GOT3 (cell line): Measurements from ENCODE around the gene IL27RA.

ENCODE experiments used
- DNase-seq: peaks from one replicate; lab custom pipeline; 2025; ENCODE audit warnings: mixed read lengths; lab: John Stamatoyannopoulos, UW

IL27RA gene

GRCh38 chr19:14031719-14032480 lies at the start of gene IL27RA:
TSS of gene IL27RA (plus strand) at chr19:14031762. CDS start at chr19:14031873, 111 bp downstream.
- DNase-seq = no peak

DNA sequence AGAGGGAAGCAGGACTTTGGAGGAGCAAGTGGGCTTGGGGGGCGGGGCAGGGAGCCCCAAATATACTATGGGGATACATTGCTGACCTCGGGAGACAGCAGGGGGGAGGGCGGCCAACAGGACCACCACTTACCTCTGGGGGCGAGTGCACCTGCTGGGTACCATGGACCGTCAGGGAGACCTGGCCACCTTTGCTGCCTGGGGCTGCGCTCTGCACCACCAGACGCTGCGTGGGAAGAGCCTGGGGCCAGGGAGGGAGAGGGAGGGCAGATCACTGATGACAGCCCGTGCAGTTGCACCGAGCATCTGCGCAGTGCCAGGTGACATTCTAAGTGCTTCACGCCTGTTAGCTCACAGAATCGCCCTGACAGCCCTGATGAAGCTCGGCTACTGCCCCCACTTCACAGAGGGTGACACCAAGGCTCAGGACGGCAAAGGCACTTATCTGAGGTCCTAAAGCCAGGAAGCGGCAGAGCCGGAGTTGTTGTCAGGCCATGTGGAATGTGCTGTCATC lies 49.5 kb upstream of the IL27RA start:
- DNase-seq = no peak

- DNase-seq = no peak
Measured at GRCh38 chr19:13982773-13983172, 48.8 kb upstream of the IL27RA start.

DNA sequence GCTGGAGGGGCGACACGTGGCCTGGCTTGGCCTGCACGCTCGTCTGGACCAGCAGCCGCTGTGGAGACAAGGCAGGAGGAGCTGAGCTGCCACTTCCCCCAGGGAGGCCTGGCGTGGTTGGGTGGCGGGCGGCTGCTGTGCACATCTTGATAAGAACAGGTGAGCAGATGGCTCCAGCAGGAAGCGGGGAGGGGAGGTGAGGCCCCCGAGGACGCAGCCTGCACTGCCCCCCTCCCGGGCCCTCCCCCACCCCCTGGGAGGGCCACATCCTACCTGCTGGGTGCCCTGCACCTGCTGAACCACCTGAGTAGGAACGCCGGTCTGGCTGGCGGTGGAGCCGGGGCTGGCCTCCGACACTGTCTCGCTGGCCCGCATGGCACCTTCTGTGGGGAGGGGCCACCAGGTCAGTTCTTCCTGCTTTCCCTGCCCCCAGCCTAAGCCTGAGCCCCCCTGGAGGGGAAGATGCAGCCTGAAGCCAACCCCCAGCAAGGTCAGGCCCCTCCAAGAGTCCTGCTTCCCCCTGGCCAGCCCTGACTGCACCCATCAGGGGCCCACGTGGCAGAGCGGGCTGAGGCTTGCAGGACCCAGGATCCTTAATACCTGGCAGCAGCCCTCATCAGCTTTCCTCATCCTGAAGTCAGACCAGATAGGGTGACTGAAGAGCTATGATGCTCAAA lies 48.2 kb upstream of the IL27RA start:
- DNase-seq = no peak

DNA sequence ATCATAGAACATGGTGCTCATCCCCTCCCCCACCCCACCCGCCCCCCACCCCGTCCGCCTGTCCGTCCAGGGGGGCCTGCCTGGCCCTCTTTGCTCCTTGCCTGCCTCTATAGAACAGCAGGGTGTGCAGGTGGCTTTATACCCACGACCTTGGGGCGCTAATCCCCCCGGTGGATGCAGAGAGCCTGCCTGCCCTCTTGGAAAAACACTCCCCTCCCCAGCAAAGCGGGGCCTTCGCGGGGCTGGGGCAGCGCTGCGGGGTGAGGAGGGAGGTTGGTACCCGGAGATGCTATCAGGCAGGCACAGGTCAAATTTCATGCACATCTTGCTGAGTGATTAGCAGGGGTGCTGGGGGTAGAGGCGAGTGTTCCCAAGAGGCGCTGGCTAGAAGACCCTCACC lies 47.4 kb upstream of the IL27RA start:
- no peak for DNase-seq

GRCh38 chr19:13984875-13985741 lies 46.5 kb upstream of the IL27RA start:
- DNase-seq = no peak

GRCh38 chr19:13985771-13986347 lies 45.7 kb upstream of the IL27RA start:
- DNase-seq = no peak

- DNase-seq = no peak
Measured at GRCh38 chr19:13986348-13986904, 45.1 kb upstream of the IL27RA start.

- DNase-seq = no peak
Measured at GRCh38 chr19:13987101-13987890, 44.3 kb upstream of the IL27RA start.

- DNase-seq = no peak
Measured at GRCh38 chr19:13989487-13989886, 42.1 kb upstream of the IL27RA start.

- DNase-seq = no peak
Measured at GRCh38 chr19:13990085-13990484, 41.5 kb upstream of the IL27RA start.

DNA sequence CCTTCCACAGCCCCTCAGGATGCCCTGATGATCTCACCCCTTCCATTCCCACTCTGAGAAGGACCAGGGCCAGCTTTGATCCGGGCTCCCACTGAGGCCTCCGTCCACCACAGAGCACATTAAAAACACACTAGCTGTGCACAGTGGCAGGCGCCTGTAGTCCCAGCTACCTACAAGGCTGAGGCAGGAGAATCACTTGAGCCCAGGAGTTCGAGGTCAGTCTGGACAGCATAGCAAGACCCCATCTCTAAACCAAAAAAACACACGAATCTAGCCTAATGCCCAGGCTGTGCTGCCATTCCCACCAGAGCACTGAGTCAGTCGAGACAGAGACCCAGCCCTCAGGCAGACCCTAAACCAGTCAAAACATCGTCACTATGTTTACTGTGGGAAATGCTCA lies 39.5 kb upstream of the IL27RA start:
- no peak for DNase-seq

DNA sequence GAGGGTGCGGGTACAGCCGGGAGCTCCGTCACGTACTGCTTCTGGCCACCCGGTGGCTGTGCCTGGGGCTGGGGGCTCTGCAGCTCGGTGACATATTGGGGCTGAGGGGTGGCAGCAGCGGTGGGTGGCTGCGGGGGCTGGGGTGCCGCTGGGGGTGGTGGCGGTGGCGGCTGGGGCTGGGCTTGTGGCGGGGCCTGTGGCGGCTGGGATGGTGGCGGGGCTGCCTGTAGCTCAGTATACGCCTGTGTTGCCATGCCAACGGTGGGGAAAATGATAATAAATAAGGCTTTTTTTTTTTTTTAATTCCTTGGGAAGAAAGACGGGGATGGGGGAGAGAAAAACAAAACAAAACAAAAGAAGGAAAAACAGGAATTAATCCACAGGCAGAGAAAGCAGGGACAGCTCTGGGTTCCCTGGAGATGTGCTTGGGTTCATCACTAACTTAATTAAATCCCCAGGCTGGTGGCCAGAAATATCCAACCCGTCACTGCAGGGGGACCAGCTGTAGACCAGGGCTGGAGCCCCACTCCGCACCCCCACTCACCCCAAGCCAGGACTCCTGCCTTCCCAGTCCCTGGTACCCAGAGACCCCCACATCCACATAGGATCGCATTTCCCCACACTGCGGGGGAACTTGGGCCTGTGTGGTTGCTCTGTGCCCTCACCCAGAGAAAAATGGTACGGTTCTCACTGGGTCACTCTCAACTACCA lies 37.8 kb upstream of the IL27RA start:
- DNase-seq = no peak

DNA sequence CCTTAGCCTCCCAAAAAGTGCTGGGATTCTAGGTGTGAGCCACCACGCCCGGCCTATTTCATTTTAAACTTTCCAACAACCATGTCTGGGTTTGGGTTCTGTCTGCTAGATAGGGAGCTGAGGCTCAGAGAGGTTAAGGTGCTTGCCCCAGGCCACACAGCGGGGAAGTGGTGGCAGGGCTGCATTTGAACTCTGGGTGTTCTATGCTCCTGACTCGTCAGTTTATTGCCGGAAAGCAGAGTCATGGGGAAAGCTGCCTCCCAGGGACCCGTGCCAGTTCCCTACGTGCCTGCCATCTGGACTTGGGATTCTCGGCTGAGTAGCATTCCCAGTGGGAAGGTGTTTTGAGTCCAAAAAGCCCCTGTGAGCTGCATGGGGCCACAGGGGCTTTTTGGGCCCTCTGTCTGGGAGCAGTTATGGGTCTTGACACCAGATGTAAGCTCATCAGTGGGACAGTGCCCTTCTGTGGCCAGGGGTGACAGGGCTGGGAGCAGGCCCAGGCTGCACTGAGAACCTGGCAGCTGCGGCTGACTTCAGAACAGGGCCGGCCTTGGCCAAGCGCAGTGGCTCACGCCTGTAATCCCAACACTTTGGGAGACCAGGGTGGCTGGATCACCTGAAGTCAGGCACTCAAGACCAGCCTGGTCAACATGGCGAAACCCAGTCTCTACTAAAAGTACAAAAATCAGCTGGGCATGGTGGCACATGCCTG lies 36.4 kb upstream of the IL27RA start:
- DNase-seq = no peak

- no peak for DNase-seq
Measured at GRCh38 chr19:13995878-13996765, 35.4 kb upstream of the IL27RA start.

- no peak for DNase-seq
Measured at GRCh38 chr19:13996928-13997630, 34.5 kb upstream of the IL27RA start.

GRCh38 chr19:13997631-13997962 lies 34.0 kb upstream of the IL27RA start:
- DNase-seq = no peak

DNA sequence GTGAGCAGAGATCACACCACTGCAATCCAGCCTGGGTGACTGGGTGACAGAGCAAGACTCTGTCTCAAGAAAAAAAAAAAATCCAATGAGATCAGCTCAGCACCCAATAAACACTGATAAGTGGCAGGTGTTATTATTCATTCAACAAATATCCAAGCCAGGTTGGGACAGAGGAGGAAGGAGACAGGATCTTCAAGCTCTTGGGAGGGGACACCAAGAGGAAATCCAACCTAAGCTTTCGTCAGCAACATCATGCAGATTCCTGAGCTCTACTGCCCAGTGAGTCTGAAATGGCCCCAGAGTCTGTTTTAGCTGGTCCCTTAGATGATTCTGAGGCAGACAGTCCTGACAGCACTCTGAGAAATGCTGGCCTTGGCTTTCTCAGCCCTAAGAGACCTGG lies 33.1 kb upstream of the IL27RA start:
- DNase-seq = no peak
